Activated naive CD4-positive, alpha-beta T cell treated with anti-CD3 and anti-CD28 coated beads, Interleukin-2, amount 10 ng/mL, durations not matched to agents 7 days and 5 days (primary cell): ENCODE measurements around the gene PRXL2B.

Source experiments
- CTCF ChIA-PET: fragments of 350-600 bp; sonication (Branson Sonifier 250); formaldehyde crosslinking; loops from one replicate; lab custom pipeline; 2021; ENCODE audit warnings: antibody characterized with exemption; lab: Charles Lee
- DNase-seq: peaks from one replicate; pipeline ENCODE4 v3.0.0-alpha.2; 2020
- H3K27ac Mint-ChIP-seq: one replicate; pipeline ENCODE4 v1.8.0; 2021; ENCODE audit warnings: mild to moderate bottlenecking, moderate library complexity, mixed read lengths
- H3K27me3 Mint-ChIP-seq: one replicate; pipeline ENCODE4 v1.8.0; 2021; ENCODE audit warnings: mild to moderate bottlenecking, mixed read lengths
- H3K36me3 Mint-ChIP-seq: one replicate; pipeline ENCODE4 v1.8.0; 2021; ENCODE audit warnings: mixed read lengths
- H3K4me1 Mint-ChIP-seq: one replicate; pipeline ENCODE4 v1.8.0; 2021; ENCODE audit warnings: mixed read lengths
- H3K4me3 Mint-ChIP-seq: one replicate; pipeline ENCODE4 v1.8.0; 2021; ENCODE audit warnings: mild to moderate bottlenecking, moderate library complexity, mixed read lengths
- H3K9me3 Mint-ChIP-seq: one replicate; pipeline ENCODE4 v1.8.0; 2021; ENCODE audit warnings: mixed read lengths

Gene PRXL2B

DNA sequence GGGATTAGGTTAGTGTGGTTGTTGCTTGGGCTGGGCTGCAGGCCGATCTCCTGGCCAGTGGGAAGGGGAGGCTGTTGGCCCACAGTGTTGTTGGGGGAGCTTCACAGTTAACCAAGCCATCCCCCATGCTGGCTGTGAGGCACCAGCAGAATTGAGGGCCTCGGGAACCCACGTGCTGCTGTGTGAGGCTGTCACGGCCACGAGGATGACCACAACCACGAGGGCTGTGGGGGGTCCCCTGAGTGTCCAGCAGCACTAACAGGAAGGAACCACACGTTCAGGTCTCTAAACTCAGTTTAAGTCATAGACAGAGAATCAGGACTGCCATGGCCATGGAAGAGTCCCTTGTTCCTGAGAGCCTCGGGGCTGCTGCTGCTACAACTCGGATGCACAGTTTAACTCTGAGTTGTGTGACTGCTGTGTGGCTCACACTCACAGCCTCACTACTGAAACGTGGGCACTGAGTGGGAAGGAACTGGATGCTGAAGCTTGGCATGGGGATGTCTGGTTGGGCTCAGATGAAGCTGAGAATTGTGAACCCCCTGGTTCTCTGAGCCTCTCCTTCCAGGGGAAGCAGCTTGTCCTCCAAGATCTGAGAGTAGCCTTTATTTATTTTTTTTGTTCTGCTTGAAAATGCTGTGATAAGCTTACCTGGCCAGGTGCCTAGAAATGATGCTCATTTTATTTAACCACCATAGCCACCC, 51.0 kb downstream of the PRXL2B start:
- peaks cover 4% of the 10 kb centered on the region for H3K4me1 Mint-ChIP-seq
- H3K36me3 Mint-ChIP-seq, result peaks cover 4% of the 10 kb centered on the region
- no peak for DNase-seq
- no peak overlapping the region for H3K4me3 Mint-ChIP-seq
- peaks cover 16% of the 10 kb centered on the region for H3K27me3 Mint-ChIP-seq
- peaks cover 17% of the 10 kb centered on the region for H3K9me3 Mint-ChIP-seq
- peak overlapping the region; percentile 75 for H3K27ac Mint-ChIP-seq
- CTCF ChIA-PET, result no interaction called here

GRCh38 chr1:2638466-2639115, 52.0 kb downstream of the PRXL2B start:
- DNase-seq, result no peak
- Mint-ChIP-seq H3K36me3 (peaks cover 4% of the 10 kb centered on the region), H3K4me3 (no peak overlapping the region), H3K27me3 (peaks cover 20% of the 10 kb centered on the region), H3K4me1 (peaks cover 8% of the 10 kb centered on the region), H3K9me3 (peaks cover 17% of the 10 kb centered on the region), H3K27ac (no peak overlapping the region)
- CTCF ChIA-PET, result no interaction called here

DNA sequence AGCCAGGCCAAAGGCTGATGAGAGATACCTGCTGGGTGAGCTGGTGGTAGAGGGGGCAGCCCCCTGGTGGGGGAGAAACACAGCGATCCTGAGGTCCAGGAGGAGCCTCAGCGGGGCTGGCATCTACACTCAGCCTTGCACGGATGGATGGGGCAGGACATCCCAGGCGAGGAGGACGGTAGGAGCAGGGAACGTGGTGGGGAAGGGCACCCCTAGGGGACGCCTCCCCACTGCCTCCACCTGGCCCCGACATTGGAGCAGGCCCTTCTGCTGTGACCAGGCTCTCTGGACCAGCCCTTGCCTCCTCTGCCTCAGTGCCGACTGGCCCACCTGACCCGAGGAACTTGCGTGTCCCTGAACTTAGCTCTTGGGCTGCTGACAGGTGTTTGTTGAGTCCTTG, 52.6 kb downstream of the PRXL2B start:
- H3K27me3 Mint-ChIP-seq, result peaks cover 26% of the 10 kb centered on the region
- peaks cover 17% of the 10 kb centered on the region for H3K9me3 Mint-ChIP-seq
- no peak for DNase-seq
- peaks cover 4% of the 10 kb centered on the region for H3K36me3 Mint-ChIP-seq
- H3K27ac Mint-ChIP-seq, result no peak overlapping the region
- H3K4me1 Mint-ChIP-seq, result peaks cover 11% of the 10 kb centered on the region
- no peak overlapping the region for H3K4me3 Mint-ChIP-seq
- CTCF ChIA-PET, result no interaction called here

DNA sequence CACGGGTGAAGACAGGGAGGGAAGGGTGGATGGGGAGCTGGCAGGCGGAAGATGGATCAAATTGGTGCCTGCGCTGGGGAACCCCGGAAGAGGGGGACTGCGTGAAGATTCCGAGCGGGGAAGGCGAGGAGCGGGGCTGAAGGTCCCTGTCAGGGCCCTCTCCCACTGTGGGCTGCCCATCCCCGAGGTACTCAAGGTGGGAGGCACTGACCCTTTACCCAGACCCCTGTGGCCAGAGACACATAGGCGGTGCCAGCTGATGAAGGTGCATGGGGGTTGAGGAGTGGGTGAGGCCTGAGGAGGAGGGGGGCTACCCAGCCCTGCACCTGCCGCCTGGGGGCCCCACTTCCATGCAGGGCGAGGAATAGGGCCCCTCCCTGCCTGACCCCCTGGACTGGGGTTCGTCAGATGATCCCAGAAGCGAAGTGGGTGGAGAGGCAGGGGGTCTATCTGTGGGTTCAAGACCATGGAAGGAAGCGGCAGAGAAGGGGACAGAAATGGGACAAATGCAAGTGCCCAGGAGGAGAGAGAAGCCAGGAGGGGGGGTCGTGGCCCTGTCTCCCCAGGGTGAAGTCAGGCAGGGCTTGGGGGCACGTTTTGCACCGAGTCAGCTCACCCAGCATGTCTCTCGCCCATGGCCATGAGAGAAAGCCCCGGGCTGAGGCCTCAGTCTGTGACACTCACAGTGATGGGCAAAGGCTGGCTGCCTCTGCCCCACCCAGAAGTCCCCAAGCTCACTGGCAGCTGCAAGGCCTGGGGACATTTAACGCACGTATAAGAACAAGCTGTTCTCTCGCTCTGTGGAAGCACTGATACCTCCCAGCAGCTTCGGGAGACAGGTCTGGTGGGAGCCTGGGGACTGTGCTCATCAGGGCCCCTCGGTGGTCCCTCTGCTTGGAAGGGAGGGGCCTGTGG, 53.3 kb downstream of the PRXL2B start:
- Mint-ChIP-seq H3K27me3 (peaks cover 33% of the 10 kb centered on the region), H3K4me1 (peaks cover 11% of the 10 kb centered on the region), H3K27ac (no peak overlapping the region), H3K36me3 (peaks cover 4% of the 10 kb centered on the region), H3K9me3 (peaks cover 17% of the 10 kb centered on the region), H3K4me3 (no peak overlapping the region)
- CTCF ChIA-PET, result no interaction called here
- DNase-seq, result no peak

DNA sequence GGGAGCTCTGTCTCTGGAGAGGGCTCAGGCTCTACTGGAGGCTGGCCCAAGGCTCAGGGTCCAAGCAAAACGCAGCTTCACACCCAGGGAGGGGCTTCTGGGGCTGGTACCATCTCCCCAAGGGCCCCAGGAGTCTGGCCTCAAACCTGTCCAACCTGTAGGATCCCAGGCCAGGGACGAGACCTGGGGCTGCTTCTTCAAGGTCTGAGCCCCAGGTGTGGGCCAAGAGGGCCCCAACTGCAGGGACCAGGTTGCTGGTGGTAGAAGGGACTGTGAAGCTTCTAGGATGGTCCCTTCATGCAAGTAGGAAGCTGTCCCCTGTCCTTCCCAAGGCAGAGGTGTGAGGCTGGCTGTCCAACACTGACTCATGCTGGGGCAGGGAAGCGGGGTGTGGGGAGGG, 54.0 kb downstream of the PRXL2B start:
- CTCF ChIA-PET, result no interaction called here
- H3K27ac Mint-ChIP-seq, result no peak overlapping the region
- no peak overlapping the region for H3K4me3 Mint-ChIP-seq

More for the DNA sequence above, 54.0 kb downstream of the PRXL2B start:
- H3K9me3 Mint-ChIP-seq, result peaks cover 17% of the 10 kb centered on the region
- no peak for DNase-seq
- peaks cover 4% of the 10 kb centered on the region for H3K36me3 Mint-ChIP-seq
- peaks cover 11% of the 10 kb centered on the region for H3K4me1 Mint-ChIP-seq
- H3K27me3 Mint-ChIP-seq, result peaks cover 37% of the 10 kb centered on the region
